Suprapubic skin (tissue), 4 donors: Measurements from ENCODE around the gene TNS3. TPM values are rescaled to one million over a fixed set of nuclear protein-coding genes. Genes with fewer than 3 reads are reported as not detected.

Experiments used
- DNase-seq, 2 donors: peaks; one replicate each; pipeline ENCODE4 v3.0.0-alpha.2; 2019; ENCODE audit warnings: low spot score in 2 of 2
- H3K27ac ChIP-seq: fragments of 200-600 bp; sonication (generic); one replicate; pipeline ENCODE4 v1.5.1; 2019
- H3K27me3 ChIP-seq: fragments of 200-600 bp; sonication (generic); one replicate; pipeline ENCODE4 v1.5.1; 2019
- H3K36me3 ChIP-seq: fragments of 200-600 bp; sonication (generic); one replicate; pipeline ENCODE4 v1.5.1; 2019
- H3K4me1 ChIP-seq: fragments of 200-600 bp; sonication (generic); one replicate; pipeline ENCODE4 v1.5.1; 2019
- H3K4me3 ChIP-seq: fragments of 200-600 bp; sonication (generic); one replicate; pipeline ENCODE4 v1.5.1; 2019; ENCODE audit warnings: mild to moderate bottlenecking
- H3K9me3 ChIP-seq: fragments of 200-600 bp; sonication (generic); one replicate; pipeline ENCODE4 v1.5.1; 2019
- CTCF ChIP-seq, 2 donors: fragments of 200-600 bp in 1 of 2; fragments of 450-650 bp in 1 of 2; sonication (generic) in 1 of 2; IDR thresholded peaks; one replicate each; pipeline ENCODE4 v1.5.1; 2016 to 2019; ENCODE audit warnings: antibody characterized with exemption in 2 of 2, mild to moderate bottlenecking in 1 of 2, moderate library complexity in 1 of 2
- EP300 ChIP-seq: sonication (generic); formaldehyde crosslinking; IDR thresholded peaks from one replicate; pipeline ENCODE4 v1.6.1; 2017; ENCODE audit warnings: antibody characterized with exemption
- POLR2A ChIP-seq, 2 donors: fragments of 450-650 bp; IDR thresholded peaks; one replicate each; pipeline ENCODE4 v1.6.1; 2017; ENCODE audit warnings: antibody characterized with exemption in 2 of 2, mild to moderate bottlenecking in 2 of 2, moderate library complexity in 2 of 2
- POLR2AphosphoS5 ChIP-seq, 3 donors: sonication (generic); formaldehyde crosslinking; IDR thresholded peaks; one replicate each; pipeline ENCODE4 v1.6.1; 2017; ENCODE audit warnings: antibody characterized with exemption in 3 of 3
- WGBS: methylation state at CpG from one replicate; pipeline ENCODE4 v1.1.5; 2018; 5-methylcytosine and 5-hydroxymethylcytosine counted together
- total RNA-seq, 4 donors: library from RNA; depleted of rRNA; stranded (reverse); fragments of >200 nt; gene quantifications; one replicate each; pipeline ENCODE4 v1.1.0, GENCODE V29; 2016

Gene TNS3
- total RNA-seq, 4 donors from 2014 or later: 14.3 to 53.0 (median 31.9) TPM

- TF ChIP-seq POLR2A (IDR thresholded peaks at IDR 0.05): no peak
- TF ChIP-seq CTCF (IDR thresholded peaks at IDR 0.05): no peak
- TF ChIP-seq EP300: no peak
- no peak for TF ChIP-seq POLR2AphosphoS5 (IDR thresholded peaks at IDR 0.05)
- Histone ChIP-seq H3K27ac (no peak overlapping the region), H3K36me3 (peaks cover 15% of the 10 kb centered on the region), H3K9me3 (no peaks in the 10 kb centered on the region), H3K4me1 (peaks cover 15% of the 10 kb centered on the region), H3K4me3 (no peak overlapping the region), H3K27me3 (no peaks in the 10 kb centered on the region)
- WGBS: 85% methylated on average over 4 of the region's 5 CpGs
- DNase-seq: no peak
Observed at GRCh38 chr7:47367369-47367768, 214.5 kb downstream of the TNS3 start.

- WGBS: 91% methylated on average over 8 of the region's 8 CpGs
- Histone ChIP-seq H3K4me3 (no peak overlapping the region), H3K27ac (no peak overlapping the region), H3K27me3 (no peaks in the 10 kb centered on the region), H3K36me3 (peaks cover 15% of the 10 kb centered on the region), H3K9me3 (no peaks in the 10 kb centered on the region), H3K4me1 (peaks cover 15% of the 10 kb centered on the region)
- no peak for TF ChIP-seq CTCF (IDR thresholded peaks at IDR 0.05)
- no peak for TF ChIP-seq EP300
- TF ChIP-seq POLR2AphosphoS5 (IDR thresholded peaks at IDR 0.05): no peak
- no peak for TF ChIP-seq POLR2A (IDR thresholded peaks at IDR 0.05)
- DNase-seq: no peak
Observed at GRCh38 chr7:47366960-47367359, 215.0 kb downstream of the TNS3 start.

GRCh38 chr7:47366211-47366610 is 215.7 kb downstream of the TNS3 start:
- Histone ChIP-seq H3K4me1 (peaks cover 7% of the 10 kb centered on the region), H3K4me3 (no peak overlapping the region), H3K27ac (no peak overlapping the region), H3K9me3 (no peaks in the 10 kb centered on the region), H3K36me3 (peaks cover 15% of the 10 kb centered on the region), H3K27me3 (no peaks in the 10 kb centered on the region)
- 88% methylated on average over 5 of the region's 7 CpGs for WGBS
- DNase-seq: no peak
- no peak for TF ChIP-seq EP300
- TF ChIP-seq POLR2A (IDR thresholded peaks at IDR 0.05): no peak
- no peak for TF ChIP-seq CTCF (IDR thresholded peaks at IDR 0.05)
- no peak for TF ChIP-seq POLR2AphosphoS5 (IDR thresholded peaks at IDR 0.05)

- TF ChIP-seq EP300: no peak
- no peak for TF ChIP-seq POLR2A (IDR thresholded peaks at IDR 0.05)
- no peak for TF ChIP-seq POLR2AphosphoS5 (IDR thresholded peaks at IDR 0.05)
- no peak for TF ChIP-seq CTCF (IDR thresholded peaks at IDR 0.05)
Observed at GRCh38 chr7:47362984-47363383, 218.9 kb downstream of the TNS3 start.

GRCh38 chr7:47361746-47362215 is 220.1 kb downstream of the TNS3 start:
- no peak overlapping the region for H3K27ac ChIP-seq
- H3K4me3 ChIP-seq: no peak overlapping the region
- H3K4me1 ChIP-seq: no peaks in the 10 kb centered on the region
- WGBS: 30% methylated on average over 4 of the region's 4 CpGs
- DNase-seq: peak in 1 of 2 donors; percentile 77
- no peaks in the 10 kb centered on the region for H3K27me3 ChIP-seq
- H3K9me3 ChIP-seq: no peaks in the 10 kb centered on the region
- H3K36me3 ChIP-seq: no peaks in the 10 kb centered on the region
- no peak for TF ChIP-seq CTCF (IDR thresholded peaks at IDR 0.05)
- no peak for TF ChIP-seq POLR2A (IDR thresholded peaks at IDR 0.05)
- no peak for TF ChIP-seq EP300
- no peak for TF ChIP-seq POLR2AphosphoS5 (IDR thresholded peaks at IDR 0.05)

More at GRCh38 chr7:47362984-47363383, 218.9 kb downstream of the TNS3 start:
- WGBS: 56% methylated on average over 1 of the region's 1 CpG
- H3K36me3 ChIP-seq: peaks cover under 1% of the 10 kb centered on the region
- no peak for DNase-seq
- H3K4me1 ChIP-seq: no peaks in the 10 kb centered on the region
- H3K27me3 ChIP-seq: no peaks in the 10 kb centered on the region
- no peak overlapping the region for H3K27ac ChIP-seq
- no peak overlapping the region for H3K4me3 ChIP-seq
- H3K9me3 ChIP-seq: no peaks in the 10 kb centered on the region
